Small intestine (tissue), 4 donors: ENCODE results near the gene NAT14. TPM values are rescaled to one million over a fixed set of nuclear protein-coding genes. Genes with fewer than 3 reads are reported as not detected.

ENCODE experiments used
- polyA plus RNA-seq, 4 donors: library from polyadenylated mRNA; stranded (reverse) in 3 of 4; unstranded in 1 of 4; fragments of 200-250 nt in 3 of 4; fragments of 120-200 nt in 1 of 4; gene quantifications; one replicate each; pipeline versions ENCODE4 v1.2.1 to v1.2.3, GENCODE V29; 2013
- donor health status: healthy with polysubstance abuse.
- donor health status: Bipolar disorder and iron deficiency.
- donor health status: healthy.

Gene NAT14
- polyA plus RNA-seq, 4 donors: 5.8 to 10.2 (median 7.8) TPM

Other genes starting within 250 kb of the NAT14 start
- gene PPP6R1, start 226.2 kb upstream of the NAT14 start, polyA plus RNA-seq: 10 to 100 TPM; 43.4 to 67.5 (median 48.9) TPM
- gene HSPBP1, start 205.1 kb upstream of the NAT14 start, polyA plus RNA-seq: 10 to 100 TPM; 25.9 to 61.9 (median 31.4) TPM
- gene BRSK1, start 201.2 kb upstream of the NAT14 start, polyA plus RNA-seq: 1 to 10 TPM in 3 of 4 donors, under 1 TPM in 1; 0.22 to 3.5 (median 2.7) TPM
- 100 to 1,000 TPM in 1 of 4 donors, 10 to 100 TPM in 3; 33.2 to 125 (median 79.2) TPM for gene TMEM150B, start 159.8 kb upstream of the NAT14 start, polyA plus RNA-seq
- gene KMT5C, start 145.3 kb upstream of the NAT14 start, polyA plus RNA-seq: 10 to 100 TPM; 10.3 to 18.4 (median 14.3) TPM
- under 1 TPM in 2 of 4 donors, not detected in 2; 0.07 to 0.09 TPM for gene COX6B2, start 130.5 kb upstream of the NAT14 start, polyA plus RNA-seq
- under 1 TPM in 1 of 4 donors, not detected in 3; 0.03 TPM for gene GARIN5B, start 121.9 kb upstream of the NAT14 start, polyA plus RNA-seq
- under 1 TPM in 2 of 4 donors, not detected in 2; 0.19 to 0.67 TPM for gene IL11, start 114.7 kb upstream of the NAT14 start, polyA plus RNA-seq
- under 1 TPM in 2 of 4 donors, not detected in 2; 0.30 to 0.31 TPM for gene TMEM190, start 108.4 kb upstream of the NAT14 start, polyA plus RNA-seq
- gene TMEM238, start 100.9 kb upstream of the NAT14 start, polyA plus RNA-seq: 1 to 10 TPM in 3 of 4 donors, not detected in 1; 1.6 to 9.4 (median 2.2) TPM
- 1,000 to 10,000 TPM; 1,338 to 2,360 (median 2,018) TPM for gene RPL28, start 99.3 kb upstream of the NAT14 start, polyA plus RNA-seq
- gene UBE2S, start 77.4 kb upstream of the NAT14 start, polyA plus RNA-seq: 10 to 100 TPM in 2 of 4 donors, 1 to 10 TPM in 2; 7.2 to 30.1 (median 16.4) TPM
- under 1 TPM in 2 of 4 donors, not detected in 2; 0.12 to 0.21 TPM for gene SHISA7, start 41.9 kb upstream of the NAT14 start, polyA plus RNA-seq
- 100 to 1,000 TPM in 1 of 4 donors, 10 to 100 TPM in 3; 28.8 to 164 (median 78.4) TPM for gene ISOC2, start 23.5 kb upstream of the NAT14 start, polyA plus RNA-seq
- gene C19orf85, start 20.4 kb upstream of the NAT14 start, polyA plus RNA-seq: not detected
- 1 to 10 TPM; 1.1 to 7.0 (median 5.0) TPM for gene ZNF628, start 8.6 kb upstream of the NAT14 start, polyA plus RNA-seq
- 1 to 10 TPM in 1 of 4 donors, under 1 TPM in 2, not detected in 1; 0.49 to 2.2 (median 0.54) TPM for gene SSC5D, start 3.2 kb downstream of the NAT14 start, polyA plus RNA-seq
- under 1 TPM in 1 of 4 donors, not detected in 3; 0.06 TPM for gene SBK2, start 51.9 kb downstream of the NAT14 start, polyA plus RNA-seq
- gene SBK3, start 60.4 kb downstream of the NAT14 start, polyA plus RNA-seq: under 1 TPM in 2 of 4 donors, not detected in 2; 0.18 to 0.39 TPM
- gene ZNF579, start 95.7 kb downstream of the NAT14 start, polyA plus RNA-seq: 10 to 100 TPM in 1 of 4 donors, 1 to 10 TPM in 3; 2.2 to 12.7 (median 4.8) TPM
- gene FIZ1, start 114.3 kb downstream of the NAT14 start, polyA plus RNA-seq: 10 to 100 TPM in 1 of 4 donors, 1 to 10 TPM in 3; 7.2 to 13.0 (median 7.4) TPM
- gene ZNF524, start 115.1 kb downstream of the NAT14 start, polyA plus RNA-seq: 10 to 100 TPM; 23.2 to 63.5 (median 45.7) TPM
- 10 to 100 TPM in 1 of 4 donors, 1 to 10 TPM in 3; 4.0 to 10.3 (median 5.5) TPM for gene ZNF865, start 120.5 kb downstream of the NAT14 start, polyA plus RNA-seq
- 10 to 100 TPM in 3 of 4 donors, 1 to 10 TPM in 1; 9.5 to 16.3 (median 11.0) TPM for gene ZNF784, start 139.4 kb downstream of the NAT14 start, polyA plus RNA-seq
- gene ZNF580, start 155.8 kb downstream of the NAT14 start, polyA plus RNA-seq: 10 to 100 TPM in 3 of 4 donors, 1 to 10 TPM in 1; 8.3 to 28.5 (median 16.6) TPM
- gene ZNF581, start 158.5 kb downstream of the NAT14 start, polyA plus RNA-seq: 10 to 100 TPM; 15.9 to 29.2 (median 23.3) TPM
- 10 to 100 TPM in 1 of 4 donors, 1 to 10 TPM in 3; 2.5 to 12.1 (median 5.6) TPM for gene CCDC106, start 163.0 kb downstream of the NAT14 start, polyA plus RNA-seq
- 100 to 1,000 TPM in 2 of 4 donors, 10 to 100 TPM in 2; 74.0 to 161 (median 115) TPM for gene U2AF2, start 169.8 kb downstream of the NAT14 start, polyA plus RNA-seq
- gene EPN1, start 190.0 kb downstream of the NAT14 start, polyA plus RNA-seq: 100 to 1,000 TPM; 149 to 193 (median 168) TPM